Epithelial cell of esophagus (primary cell): ENCODE data around the gene PRR15.

ENCODE experiments used
- DNase-seq: peaks from one replicate; pipeline ENCODE4 v3.0.0; 2010; ENCODE audit warnings: low read depth
- H3K4me3 ChIP-seq: 2 replicates; pipeline ENCODE4 v1.5.1; 2011; ENCODE audit warnings: mild to moderate bottlenecking, low read length, control low read depth
- TF ChIP-seq, protein P1 (sequence below): IDR thresholded peaks from 2 replicates; pipeline ENCODE4 v1.5.1; 2011; ENCODE audit warnings: low read depth, mild to moderate bottlenecking, low read length, control low read depth, inconsistent platforms; ENCODE audit not compliant: insufficient read depth; ENCODE audit errors: missing control alignments

PRR15 gene

DNA sequence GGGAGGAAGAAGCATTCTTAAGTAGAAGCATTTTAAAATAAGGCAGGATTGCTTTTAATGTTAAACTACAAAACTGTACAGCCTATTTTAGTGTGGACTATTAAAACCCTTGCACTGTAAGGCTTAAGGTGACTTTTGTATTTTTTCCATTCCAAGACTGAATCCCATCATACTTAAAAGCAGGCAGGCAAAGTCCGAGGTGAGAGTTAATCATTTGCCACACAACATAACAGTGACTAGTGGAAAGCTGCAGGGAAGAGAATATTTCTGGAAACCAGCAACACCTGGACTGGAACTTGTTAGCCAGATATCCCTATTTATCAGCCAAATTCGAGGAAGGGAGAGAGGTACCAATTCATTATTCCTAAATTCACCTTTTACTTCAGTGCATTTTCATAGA lies 3.5 kb downstream of the PRR15 start:
- H3K4me3 ChIP-seq: no peak overlapping the region
- DNase-seq: no peak
- TF ChIP-seq, protein P1, sequence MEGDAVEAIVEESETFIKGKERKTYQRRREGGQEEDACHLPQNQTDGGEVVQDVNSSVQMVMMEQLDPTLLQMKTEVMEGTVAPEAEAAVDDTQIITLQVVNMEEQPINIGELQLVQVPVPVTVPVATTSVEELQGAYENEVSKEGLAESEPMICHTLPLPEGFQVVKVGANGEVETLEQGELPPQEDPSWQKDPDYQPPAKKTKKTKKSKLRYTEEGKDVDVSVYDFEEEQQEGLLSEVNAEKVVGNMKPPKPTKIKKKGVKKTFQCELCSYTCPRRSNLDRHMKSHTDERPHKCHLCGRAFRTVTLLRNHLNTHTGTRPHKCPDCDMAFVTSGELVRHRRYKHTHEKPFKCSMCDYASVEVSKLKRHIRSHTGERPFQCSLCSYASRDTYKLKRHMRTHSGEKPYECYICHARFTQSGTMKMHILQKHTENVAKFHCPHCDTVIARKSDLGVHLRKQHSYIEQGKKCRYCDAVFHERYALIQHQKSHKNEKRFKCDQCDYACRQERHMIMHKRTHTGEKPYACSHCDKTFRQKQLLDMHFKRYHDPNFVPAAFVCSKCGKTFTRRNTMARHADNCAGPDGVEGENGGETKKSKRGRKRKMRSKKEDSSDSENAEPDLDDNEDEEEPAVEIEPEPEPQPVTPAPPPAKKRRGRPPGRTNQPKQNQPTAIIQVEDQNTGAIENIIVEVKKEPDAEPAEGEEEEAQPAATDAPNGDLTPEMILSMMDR: no peak

DNA sequence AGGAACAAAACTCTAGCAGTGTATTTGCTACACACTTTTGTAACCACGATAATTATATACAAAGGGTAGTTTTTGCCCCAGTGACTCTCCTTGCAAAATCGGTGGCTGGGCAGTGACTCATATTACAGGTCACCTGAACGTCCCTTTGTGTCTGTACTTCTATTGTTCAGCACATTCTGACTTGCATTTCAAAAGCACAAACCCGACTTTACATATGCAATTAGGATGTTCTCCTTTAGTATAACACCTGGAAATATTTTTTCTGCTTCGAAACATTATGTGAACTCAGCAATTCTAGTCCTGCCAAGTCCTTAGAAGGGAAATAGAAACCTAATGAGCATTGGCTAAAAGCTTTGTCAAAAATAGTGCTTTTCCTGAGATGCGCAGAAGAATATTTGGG lies 6.0 kb downstream of the PRR15 start:
- TF ChIP-seq, protein P1: no peak
- peak; percentile 61 for DNase-seq
- no peak overlapping the region for H3K4me3 ChIP-seq

DNA sequence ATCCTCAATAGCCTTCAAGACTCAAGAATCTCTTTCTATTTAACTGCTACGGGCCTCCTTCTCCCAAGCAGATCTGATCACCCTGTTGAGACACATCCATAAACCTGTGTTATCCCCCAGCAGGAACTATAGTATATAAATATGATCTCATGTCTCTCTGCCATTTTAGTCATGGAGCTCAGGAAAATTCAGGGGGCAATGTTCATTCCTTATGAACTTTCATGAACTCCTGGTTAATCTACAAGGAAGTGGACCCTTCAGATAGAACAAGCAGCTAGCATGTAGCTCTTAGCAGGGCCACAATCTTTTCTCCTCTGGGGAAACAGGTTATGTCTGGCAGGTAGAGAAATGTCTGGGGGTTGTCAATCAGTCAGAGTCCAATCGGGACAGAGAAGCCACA lies 8.9 kb downstream of the PRR15 start:
- DNase-seq: no peak
- TF ChIP-seq, protein P1: no peak
- no peak overlapping the region for H3K4me3 ChIP-seq

DNA sequence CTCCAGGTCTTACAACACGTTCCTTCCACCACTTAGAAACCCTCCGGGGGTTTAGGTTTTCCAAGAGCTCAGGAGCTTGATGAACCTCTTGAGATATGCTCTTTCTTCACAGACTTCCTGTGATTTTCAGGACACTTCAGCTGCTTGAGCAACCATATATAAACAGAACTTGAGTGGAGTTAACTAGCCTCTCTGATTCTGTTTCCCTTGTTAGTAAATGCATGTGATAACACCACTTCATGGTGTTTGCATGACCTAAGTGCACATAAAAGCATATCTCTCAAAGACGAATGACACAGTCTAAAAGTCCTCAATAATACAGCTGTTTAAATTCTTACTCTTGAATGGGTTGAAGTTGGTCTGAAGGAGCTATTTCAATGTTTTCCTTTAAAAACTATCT lies 9.9 kb downstream of the PRR15 start:
- H3K4me3 ChIP-seq: no peak overlapping the region
- TF ChIP-seq, protein P1: no peak
- DNase-seq: no peak

DNA sequence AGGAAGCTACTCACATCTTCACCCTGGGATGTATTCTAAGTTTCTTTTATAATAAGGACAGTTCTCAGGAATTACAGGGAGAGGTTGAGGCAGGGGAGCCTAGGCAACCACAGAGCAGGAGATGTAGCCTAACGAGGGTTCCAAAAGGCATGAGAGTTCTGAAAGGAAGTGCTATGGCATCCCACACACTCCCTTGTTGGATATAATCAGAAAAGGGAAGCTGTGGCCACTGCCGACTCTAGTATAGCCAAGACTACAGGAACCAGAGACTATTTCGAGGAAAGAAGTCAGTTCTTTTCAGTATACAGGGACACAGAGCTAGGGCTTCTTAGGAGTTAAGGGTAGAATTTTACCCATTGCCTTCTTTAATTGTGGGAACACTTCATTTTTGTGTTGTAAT lies 11.0 kb downstream of the PRR15 start:
- no peak overlapping the region for H3K4me3 ChIP-seq
- TF ChIP-seq, protein P1: no peak
- DNase-seq: no peak

DNA sequence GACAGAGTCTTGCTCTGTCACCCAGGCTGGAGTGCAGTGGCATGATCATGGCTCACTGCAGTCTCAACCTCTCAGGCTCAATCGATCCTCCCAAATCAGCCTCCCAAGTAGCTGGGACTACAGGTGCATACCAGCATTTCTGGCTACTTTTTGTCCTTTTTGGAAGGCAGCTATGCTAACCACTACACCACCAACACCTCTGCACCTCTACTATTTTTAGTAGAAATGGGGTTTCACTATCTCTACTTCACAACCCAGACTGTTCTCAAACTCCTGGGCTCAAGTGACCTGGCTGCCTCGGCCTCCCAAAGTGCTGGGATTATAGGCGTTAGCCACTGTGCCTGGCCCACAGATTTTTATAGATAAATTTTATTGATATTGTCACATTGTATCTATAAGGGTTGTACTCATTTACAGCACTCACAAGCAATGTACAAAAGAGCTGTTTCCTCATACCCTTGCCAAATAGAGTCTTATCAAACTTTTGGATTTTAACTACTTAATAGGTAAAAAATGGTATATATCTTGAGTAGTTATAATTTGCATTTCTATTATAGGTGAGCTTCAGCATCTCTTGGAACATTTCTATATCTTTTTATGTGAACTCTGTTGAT lies 23.7 kb downstream of the PRR15 start:
- TF ChIP-seq, protein P1: no peak
- DNase-seq: no peak
- H3K4me3 ChIP-seq: no peak overlapping the region

DNA sequence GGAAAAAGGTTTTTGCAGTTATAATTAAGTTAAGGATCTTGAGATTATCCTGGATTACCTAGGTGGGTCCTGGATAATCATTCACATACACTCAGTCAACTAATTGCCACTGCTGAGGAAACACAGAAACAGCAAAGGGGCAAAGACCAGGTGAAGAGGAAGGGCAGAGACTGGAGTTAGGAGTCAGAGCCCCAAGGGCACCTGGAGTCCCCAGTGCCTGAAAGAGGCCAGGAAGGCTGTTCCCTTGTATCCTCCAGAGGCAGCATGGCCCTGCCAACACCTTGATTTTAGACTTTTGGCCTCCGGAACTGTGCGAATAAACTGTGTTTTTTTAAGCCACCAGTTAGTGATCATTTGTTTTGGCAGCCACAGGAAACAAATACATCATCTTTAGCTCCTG lies 24.6 kb downstream of the PRR15 start:
- DNase-seq: no peak
- TF ChIP-seq, protein P1: no peak
- no peak overlapping the region for H3K4me3 ChIP-seq
